HG03108 (cell line): ENCODE measurements around the gene ASIC3.
"Not testable (repeated sequence)": the region's sequence is repeated elsewhere in the genome, so short reads cannot be mapped to it uniquely, and the experiment has no call there.

Experiments used
- ATAC-seq: cut with Tn5 transposase; IDR thresholded peaks from one replicate; pipeline ENCODE4 v1.9.1; 2021; ENCODE audit warnings: moderate library complexity; ENCODE audit not compliant: unreplicated experiment

Gene ASIC3

DNA sequence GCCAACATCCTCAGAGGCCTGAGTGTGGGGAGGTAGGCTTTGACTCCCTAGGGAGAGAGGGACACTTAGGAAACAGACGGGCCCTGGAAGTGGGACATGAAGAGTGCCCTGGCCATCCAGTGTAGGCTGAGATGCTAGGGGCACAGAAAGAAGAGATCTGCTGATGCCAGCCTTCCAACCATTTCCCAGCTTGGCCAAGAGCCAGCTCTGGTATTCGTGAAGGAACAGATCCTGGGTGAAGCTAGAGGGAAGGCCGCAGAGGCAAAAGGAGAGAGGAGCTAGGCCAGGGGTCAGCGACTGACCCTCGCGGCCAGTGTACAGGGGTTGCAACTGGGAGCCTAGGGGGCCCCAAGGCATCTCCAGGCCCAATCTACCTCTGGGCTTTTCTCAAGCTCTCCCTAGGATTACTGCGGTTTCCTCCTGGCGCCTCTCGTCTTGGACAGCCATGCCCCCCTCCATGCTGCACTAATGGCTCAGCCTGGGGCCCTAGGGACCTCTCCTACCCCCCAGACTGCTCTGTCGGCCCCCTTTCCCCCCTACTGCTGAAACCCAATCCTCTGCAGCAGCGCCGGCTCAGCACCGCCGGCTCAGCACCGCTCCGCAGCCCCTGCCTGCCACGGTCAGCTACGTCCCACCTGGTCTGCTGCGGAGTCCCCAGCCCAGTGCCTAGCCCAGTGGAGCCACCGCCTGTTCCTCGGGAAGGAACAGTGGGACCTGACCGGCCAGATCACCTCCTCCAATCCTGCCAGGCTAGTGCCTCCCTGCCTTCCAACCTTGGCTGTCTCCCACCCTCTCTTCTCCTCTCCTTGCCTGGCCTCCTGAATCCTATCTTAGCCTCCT is at the start of gene ASIC3:
ASIC3 (plus strand) TSS at position 556 of the 840 bp plus-strand sequence. CDS start 355 bp downstream, outside the sequence.
- no peak for ATAC-seq

DNA sequence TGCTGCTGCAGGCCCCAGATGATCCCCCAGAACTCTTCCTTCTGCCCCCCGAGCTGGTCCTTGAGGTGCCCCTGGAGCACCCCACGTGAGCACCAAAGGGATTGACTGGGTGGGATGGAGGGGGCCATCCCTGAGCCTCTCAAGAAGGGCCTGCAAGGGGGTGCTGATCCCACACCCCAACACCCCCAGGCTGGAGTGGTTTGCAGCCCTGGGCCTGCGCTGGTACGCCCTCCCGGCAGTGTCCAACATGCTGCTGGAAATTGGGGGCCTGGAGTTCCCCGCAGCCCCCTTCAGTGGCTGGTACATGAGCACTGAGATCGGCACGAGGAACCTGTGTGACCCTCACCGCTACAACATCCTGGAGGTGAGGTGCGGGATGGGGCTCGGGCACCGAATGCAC is 49.3 kb upstream of the ASIC3 start:
- no peak for ATAC-seq

DNA sequence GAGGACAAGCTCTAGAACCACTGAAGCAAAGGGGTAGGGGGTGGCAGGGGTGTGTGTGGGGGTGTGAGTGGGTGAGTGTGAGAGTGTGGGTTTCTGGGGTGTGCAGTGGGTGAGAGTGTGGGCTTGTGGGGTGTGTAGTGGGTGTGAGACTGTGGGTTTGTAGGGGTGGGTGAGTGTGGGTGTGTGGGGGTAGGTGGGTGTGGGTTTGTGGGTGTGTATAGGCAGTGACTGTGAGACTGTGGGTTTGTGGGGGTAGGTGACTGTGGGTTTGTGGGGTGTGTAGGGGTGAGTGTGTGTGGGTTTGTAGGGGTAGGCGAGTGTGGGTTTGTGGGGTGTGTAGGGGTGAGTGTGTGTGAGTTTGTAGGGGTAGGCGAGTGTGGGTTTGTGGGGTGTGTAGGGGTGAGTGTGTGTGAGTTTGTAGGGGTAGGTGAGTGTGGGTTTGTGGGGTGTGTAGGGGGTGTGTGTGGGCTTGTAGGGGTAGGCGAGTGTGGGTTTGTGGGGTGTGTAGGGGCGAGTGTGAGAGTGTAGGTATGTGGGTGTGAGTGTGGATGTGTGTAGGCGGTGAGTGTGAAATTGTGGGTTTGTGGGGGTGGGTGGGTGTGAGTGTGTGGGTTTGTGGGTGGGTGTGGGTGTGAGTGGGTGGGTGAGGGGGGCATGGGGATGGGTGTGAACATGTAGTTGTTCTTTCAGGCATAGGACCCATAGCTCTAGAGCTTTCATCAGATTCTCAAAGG is 48.7 kb upstream of the ASIC3 start:
- ATAC-seq = no peak

DNA sequence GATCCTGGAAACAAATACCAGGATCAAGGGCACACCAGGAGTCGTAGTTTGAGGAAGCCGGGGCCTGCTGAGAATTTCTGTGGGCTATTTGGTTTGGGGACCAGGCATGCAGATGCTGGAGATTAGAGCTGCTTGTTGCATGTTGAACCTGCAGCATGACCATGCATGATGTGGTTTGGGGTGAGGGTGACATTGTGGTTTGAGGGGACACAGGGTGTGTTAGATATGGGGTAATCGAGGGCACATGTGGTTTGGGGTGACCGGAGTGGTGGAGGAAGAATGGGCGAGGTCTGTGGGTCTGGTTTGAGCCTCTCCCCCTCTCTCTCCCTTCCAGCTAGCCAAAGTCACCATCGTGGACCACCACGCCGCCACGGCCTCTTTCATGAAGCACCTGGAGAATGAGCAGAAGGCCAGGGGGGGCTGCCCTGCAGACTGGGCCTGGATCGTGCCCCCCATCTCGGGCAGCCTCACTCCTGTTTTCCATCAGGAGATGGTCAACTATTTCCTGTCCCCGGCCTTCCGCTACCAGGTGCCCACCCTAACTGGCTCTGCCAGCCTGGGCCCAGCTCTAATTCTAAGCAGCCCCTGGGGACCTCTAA is 47.3 kb upstream of the ASIC3 start:
- no peak for ATAC-seq

DNA sequence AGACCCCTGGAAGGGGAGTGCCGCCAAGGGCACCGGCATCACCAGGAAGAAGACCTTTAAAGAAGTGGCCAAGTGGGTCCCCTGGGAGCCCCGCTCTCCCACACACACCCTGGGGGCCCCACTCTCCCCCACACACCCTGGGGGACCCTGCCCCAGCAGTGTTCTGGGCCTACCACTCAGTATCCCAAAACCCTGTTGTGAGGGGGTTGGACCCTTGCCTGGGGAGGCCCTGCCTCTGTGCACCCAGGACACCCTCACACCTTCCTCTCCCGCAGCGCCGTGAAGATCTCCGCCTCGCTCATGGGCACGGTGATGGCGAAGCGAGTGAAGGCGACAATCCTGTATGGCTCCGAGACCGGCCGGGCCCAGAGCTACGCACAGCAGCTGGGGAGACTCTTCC is 46.8 kb upstream of the ASIC3 start:
- ATAC-seq = no peak

DNA sequence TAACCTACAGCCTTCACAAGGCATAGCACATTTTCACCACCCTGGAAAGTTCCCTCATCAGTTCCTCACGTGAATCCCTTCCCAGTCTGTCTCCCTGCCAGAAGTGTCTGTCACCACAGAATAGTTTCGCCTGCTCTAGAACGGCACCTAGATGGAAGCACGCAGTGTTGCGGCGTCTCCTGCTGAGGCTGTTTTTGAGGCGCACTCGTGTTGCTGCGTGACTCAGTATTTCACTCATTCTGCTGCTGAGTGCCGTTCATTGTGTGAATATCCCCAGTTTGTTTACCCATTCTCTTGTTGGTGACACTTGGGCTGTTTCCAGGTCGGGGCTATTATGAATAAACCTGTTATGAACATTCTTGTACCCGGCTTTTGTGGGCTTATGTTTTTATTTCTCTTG is 44.8 kb upstream of the ASIC3 start:
- ATAC-seq = no peak

DNA sequence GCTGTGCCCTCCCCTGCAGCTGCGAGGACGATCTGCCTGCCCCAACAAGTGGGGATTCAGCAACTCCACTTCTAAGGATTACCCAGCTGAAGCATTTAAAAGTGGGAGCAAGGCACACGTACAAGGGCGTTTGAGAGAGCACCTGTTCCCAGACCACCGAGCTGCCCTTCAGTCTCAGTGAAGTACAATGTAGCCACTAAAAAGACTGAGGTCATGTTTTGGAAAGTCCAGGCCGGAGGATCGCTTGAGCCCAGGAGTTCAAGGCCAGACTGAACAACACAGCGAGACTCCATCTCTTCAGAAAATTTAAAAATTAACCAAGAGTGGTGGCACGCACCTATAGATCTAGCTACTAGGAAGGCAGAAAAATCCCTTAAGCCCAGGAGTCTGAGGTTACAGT is 42.8 kb upstream of the ASIC3 start:
- no peak for ATAC-seq

DNA sequence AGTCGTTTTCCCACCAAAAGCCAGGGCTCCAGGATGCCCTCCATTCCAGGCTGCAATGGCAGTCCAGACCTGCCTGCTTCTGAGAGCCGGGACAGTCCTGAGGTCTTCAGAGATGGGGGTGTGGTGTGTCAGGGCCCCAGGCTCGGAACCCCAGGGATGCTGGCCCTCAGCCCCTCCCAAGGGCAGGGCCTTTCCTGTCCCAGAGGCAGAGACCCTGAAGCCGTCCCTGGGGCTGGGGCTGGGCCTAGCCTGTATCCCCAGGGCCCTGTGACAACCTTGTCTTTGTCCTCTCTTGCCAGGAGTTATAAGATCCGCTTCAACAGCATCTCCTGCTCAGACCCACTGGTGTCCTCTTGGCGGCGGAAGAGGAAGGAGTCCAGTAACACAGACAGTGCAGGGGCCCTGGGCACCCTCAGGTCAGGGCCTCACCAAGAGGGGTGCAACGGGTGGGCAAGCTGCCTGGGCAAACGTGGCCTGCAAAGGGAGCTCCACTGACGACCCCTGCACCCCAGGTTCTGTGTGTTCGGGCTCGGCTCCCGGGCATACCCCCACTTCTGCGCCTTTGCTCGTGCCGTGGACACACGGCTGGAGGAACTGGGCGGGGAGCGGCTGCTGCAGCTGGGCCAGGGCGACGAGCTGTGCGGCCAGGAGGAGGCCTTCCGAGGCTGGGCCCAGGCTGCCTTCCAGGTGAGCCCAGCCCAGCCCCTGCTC is 41.6 kb upstream of the ASIC3 start:
- no peak for ATAC-seq

DNA sequence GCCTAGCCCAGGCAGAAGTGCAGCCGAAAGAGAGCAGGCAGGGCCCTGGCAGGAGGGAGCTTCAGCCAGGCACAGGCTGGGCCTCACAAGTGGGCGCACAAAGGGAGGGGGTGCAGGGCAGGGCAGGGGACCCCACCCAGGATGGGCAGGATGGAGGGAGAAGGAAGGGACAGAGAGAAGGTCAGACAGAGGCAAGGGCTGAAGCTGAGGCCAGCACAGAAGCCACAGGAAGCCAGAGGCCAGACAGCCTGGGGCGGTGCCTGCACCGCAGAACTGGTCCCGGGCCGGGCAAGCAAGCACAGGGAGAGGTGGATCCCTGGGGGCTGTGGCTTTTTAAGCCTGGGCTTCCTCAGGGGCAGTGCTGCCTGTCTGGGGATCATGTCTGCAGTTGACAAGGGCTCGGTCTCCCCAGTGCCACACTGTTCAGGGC is 40.8 kb upstream of the ASIC3 start:
- ATAC-seq = no peak

DNA sequence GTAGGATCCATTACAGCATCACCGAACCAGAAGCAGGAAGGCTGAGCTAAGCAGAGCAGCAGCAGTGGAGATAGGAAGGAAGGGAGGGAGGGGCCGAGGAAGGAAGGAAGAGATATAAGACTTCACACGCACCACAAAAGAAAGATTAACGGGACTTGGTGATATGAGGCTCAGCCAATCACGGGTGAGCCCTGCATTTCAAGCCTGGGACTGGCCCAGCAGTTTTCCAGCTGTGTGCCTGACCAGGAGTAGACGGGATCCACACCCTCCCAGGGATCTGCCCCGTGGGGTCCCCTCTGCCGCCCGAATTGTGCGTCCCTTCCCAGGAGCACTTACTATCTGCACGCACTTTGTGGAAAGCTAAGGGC is 40.2 kb upstream of the ASIC3 start:
- no peak for ATAC-seq

DNA sequence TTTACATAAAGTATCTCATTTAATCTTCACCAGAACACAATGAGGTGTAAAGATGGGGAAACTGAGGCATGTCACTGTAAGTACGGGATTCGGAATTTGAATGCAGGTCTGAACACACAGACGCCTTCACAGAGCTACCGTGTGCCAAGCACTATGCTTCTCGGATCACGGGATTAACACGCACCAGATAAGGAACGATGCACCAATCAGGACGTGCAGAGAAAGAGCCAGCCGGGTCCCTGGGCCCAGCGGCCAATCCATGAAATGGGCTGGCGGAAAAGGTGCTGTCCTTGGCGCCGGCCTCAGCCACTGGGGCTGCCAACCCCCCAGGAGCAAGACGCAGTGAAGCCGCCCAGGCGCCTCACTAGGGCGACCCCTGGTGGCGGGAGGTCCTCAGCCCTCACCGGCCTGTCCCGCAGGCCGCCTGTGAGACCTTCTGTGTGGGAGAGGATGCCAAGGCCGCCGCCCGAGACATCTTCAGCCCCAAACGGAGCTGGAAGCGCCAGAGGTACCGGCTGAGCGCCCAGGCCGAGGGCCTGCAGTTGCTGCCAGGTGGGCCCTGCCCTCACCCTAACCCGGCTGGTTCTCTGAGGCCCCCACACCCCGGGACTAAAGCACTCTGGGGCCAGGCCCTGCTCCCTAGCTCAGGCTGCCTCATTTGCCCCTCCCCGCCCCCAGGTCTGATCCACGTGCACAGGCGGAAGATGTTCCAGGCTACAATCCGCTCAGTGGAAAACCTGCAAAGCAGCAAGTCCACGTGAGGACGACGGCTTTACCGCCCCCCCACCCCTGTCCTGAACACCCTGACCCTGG is 39.6 kb upstream of the ASIC3 start:
- peak; percentile 69 for ATAC-seq

DNA sequence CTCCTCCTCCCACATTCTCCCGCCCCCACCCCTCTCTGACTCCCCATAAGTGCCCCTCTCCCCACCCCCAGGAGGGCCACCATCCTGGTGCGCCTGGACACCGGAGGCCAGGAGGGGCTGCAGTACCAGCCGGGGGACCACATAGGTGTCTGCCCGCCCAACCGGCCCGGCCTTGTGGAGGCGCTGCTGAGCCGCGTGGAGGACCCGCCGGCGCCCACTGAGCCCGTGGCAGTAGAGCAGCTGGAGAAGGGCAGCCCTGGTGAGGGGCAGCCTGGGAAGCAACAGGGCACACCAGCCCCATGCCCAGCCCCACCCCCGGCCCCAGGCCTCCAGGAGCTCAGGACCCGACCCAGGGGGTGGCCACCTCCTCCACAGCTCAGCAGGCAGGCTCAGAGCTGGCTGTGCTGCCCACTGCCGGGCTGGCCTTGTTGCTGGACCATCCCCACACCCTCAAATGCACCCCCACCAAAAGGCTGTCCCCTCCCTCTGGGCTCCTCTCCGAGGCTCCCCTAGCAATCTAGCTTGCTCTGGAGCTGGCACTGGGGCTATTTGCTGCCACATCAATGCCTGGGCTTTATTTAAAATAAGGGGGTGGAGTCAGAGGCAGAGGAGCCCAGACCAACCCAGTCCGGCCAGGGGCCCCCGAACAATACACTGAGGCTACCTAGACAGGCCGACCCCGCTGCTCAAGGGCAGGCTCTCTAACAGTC is 38.8 kb upstream of the ASIC3 start:
- ATAC-seq = no peak

DNA sequence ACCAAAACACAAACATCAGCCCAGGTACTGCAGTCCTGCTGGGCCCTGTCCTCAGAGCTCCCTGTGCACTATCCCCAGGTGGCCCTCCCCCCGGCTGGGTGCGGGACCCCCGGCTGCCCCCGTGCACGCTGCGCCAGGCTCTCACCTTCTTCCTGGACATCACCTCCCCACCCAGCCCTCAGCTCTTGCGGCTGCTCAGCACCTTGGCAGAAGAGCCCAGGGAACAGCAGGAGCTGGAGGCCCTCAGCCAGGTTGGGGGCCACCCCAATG is 38.4 kb upstream of the ASIC3 start:
- ATAC-seq = no peak

DNA sequence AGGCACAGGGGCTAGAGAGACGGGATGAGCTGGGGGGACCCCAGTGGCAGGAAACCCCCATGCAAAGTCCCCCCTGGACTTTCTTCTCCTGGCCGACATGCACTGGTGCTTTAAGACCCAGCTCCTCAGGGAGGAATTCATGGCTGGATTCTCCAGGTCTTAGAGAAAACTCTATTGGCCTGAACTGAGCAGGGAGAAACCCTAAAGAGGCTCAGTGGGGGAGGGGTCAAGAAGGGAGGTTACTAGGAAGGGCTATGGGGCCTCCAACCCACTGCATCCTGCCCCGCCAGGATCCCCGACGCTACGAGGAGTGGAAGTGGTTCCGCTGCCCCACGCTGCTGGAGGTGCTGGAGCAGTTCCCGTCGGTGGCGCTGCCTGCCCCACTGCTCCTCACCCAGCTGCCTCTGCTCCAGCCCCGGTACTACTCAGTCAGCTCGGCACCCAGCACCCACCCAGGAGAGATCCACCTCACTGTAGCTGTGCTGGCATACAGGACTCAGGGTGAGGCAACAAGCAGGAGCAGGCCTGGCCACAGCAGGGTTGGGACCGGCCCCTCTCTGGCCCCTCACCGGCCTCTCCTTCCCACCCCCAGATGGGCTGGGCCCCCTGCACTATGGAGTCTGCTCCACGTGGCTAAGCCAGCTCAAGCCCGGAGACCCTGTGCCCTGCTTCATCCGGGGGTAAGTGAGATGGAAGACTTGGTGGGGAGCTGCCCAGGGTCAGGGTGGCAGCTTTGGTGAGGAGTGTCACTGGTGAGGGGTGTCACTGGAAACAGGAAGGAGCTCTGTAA is 37.8 kb upstream of the ASIC3 start:
- ATAC-seq = no peak

DNA sequence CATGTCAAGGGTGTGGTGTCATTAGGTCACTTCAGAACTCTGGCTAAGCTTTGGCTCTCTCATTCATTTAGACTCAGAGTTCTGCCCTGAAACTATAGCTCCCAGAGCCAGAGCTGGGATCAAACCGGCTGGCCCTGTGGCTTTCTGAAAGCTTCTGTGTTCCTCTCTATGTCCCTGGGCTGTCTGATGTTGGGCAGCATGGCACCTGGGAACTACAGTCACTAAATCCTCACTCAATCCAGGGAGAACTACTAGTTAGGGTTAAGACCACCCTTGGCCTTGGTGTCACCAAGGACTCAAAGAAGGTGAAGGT is 37.3 kb upstream of the ASIC3 start:
- no peak for ATAC-seq

DNA sequence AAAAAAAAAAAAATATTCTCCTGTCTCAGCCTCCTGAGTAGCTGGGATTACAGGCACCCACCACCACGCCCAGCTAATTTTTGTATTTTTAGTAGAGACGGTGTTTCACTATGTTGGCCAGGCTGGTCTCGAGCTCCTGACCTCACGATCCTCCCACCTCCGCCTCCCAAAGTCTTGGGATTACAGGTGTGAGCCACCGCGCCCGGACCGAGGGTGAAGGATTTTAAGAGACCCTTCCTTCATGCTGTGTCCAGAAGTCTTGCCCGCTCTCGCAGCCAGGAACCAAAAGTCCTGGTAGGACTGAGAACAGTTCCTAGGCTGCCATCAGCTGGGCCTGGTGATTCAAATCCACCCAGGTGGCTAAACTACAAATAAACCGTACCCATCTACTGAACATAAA is 36.7 kb upstream of the ASIC3 start:
- ATAC-seq = not testable (repeated sequence)

DNA sequence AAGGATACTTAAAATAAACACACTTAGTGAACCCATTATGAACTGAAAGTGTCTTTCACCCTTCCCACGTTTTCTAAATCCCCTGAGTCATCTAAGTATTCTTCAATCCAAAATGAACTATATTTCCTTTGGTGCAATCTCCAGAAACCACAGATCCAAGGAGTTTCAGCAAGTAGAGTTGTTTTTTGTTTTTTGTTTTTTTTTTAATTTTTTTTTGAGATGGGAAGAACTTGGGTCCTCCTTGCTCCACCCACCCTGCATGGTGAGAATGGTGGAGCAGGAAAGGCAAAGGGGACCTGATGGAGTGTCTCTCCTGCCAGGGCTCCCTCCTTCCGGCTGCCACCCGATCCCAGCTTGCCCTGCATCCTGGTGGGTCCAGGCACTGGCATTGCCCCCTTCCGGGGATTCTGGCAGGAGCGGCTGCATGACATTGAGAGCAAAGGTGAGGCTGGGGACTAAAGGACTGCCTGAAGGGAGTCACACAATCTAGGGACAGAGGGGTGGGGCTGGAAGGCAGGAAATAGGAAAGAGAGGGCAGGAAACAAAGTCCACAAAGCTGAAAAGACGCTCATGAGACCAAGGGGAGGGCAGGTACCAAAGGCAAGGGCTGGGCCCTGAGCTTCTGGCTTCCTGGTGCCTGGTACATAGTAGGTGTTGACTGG is 36.2 kb upstream of the ASIC3 start:
- no peak for ATAC-seq

DNA sequence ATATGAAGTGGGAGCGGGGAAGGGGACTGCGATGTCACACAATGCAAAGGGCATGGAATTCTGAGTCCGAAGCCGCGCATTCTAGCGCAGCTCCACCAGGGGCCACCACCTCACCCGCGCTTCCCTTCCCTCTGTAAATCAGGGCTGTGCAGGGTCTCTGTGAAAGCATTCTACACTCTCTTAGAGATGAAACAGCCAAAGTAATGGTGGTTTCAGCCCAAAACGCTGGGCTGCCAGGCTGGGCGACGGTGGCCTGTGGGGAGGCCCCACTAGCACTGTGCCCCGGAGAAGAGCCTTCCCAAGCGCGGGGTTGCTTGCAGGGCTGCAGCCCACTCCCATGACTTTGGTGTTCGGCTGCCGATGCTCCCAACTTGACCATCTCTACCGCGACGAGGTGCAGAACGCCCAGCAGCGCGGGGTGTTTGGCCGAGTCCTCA is 35.4 kb upstream of the ASIC3 start:
- ATAC-seq = no peak

DNA sequence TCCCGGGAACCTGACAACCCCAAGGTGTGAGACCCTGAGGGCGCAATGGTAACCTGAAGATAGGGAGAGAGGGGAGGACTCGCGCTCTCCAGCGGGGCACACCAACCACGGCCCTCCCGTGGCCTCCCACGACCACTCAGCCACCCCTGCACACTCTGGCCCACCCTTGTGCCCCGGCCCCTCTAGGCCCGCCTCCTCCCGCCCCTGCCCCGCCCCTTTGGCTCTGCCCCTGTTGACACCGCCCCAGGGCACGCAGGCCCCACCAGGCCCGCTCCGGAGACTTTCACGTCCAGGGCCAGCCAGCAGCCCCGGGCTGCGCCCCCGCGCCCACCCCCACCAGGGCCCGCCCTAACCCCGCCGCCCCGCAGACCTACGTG is 35.0 kb upstream of the ASIC3 start:
- no peak for ATAC-seq
